NB4 (cell line): ENCODE results near the gene MOB2.
A peak's percentile ranks its signal among the peaks of the same experiment; 100 is the strongest.

ENCODE experiments used
- DNase-seq: peaks from one replicate; pipeline ENCODE4 v3.0.0; 2010; ENCODE audit warnings: low read depth
- H3K4me3 ChIP-seq: one replicate; pipeline ENCODE4 v1.5.1; 2011; ENCODE audit warnings: mild to moderate bottlenecking, low read depth, low read length, moderate library complexity
- CTCF ChIP-seq: IDR thresholded peaks from one replicate; pipeline ENCODE4 v1.5.1; 2012; ENCODE audit warnings: low read depth, low read length
- MYC ChIP-seq: IDR thresholded peaks from 2 replicates; pipeline ENCODE4 v1.6.1; 2011; ENCODE audit warnings: low read depth, low read length
- POLR2A ChIP-seq: IDR thresholded peaks from 2 replicates; pipeline ENCODE4 v1.6.1; 2011; ENCODE audit warnings: mild to moderate bottlenecking; ENCODE audit not compliant: insufficient read length; ENCODE audit errors: extremely low read depth
- TF ChIP-seq, protein P1 (sequence below): IDR thresholded peaks from 2 replicates; pipeline ENCODE4 v1.6.1; 2011; ENCODE audit warnings: low read depth, low read length

The MOB2 gene

GRCh38 chr11:1458340-1459218, 28.0 kb downstream of the MOB2 start:
- DNase-seq = peak; percentile 36
- TF ChIP-seq MYC = no peak
- TF ChIP-seq, protein P1, sequence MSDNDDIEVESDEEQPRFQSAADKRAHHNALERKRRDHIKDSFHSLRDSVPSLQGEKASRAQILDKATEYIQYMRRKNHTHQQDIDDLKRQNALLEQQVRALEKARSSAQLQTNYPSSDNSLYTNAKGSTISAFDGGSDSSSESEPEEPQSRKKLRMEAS = no peak
- TF ChIP-seq CTCF = peak; percentile 34
- TF ChIP-seq POLR2A = no peak
- no peak overlapping the region for H3K4me3 ChIP-seq

DNA sequence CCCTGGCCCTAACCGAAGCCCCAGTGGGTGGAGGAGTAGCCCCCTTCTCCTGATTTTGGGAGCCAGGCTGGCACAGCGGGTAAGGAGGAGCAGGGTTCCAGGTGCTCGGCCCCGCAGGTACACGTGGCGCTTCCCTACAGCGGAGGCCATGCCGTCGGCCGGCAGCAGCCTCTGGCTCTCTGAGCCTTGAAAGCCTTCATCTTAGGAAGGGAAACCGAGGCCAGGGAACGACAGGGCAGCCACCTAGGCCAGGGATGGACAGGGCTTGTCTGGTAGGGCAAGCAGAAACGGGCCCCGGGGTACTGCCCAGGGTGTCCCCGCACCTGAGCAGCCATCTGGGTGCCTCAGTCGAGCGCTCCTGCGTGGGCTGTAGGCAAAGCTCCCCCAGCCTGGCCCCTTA, 28.7 kb downstream of the MOB2 start:
- no peak overlapping the region for H3K4me3 ChIP-seq
- TF ChIP-seq, protein P1 = no peak
- no peak for TF ChIP-seq CTCF
- TF ChIP-seq MYC = no peak
- TF ChIP-seq POLR2A = no peak
- DNase-seq = no peak

- DNase-seq = no peak
- TF ChIP-seq POLR2A (no peak), CTCF (no peak), MYC (no peak)
- TF ChIP-seq, protein P1 = no peak
- H3K4me3 ChIP-seq = no peak overlapping the region
These were observed 29.3 kb downstream of the MOB2 start for GRCh38 chr11:1457326-1457680.

DNA sequence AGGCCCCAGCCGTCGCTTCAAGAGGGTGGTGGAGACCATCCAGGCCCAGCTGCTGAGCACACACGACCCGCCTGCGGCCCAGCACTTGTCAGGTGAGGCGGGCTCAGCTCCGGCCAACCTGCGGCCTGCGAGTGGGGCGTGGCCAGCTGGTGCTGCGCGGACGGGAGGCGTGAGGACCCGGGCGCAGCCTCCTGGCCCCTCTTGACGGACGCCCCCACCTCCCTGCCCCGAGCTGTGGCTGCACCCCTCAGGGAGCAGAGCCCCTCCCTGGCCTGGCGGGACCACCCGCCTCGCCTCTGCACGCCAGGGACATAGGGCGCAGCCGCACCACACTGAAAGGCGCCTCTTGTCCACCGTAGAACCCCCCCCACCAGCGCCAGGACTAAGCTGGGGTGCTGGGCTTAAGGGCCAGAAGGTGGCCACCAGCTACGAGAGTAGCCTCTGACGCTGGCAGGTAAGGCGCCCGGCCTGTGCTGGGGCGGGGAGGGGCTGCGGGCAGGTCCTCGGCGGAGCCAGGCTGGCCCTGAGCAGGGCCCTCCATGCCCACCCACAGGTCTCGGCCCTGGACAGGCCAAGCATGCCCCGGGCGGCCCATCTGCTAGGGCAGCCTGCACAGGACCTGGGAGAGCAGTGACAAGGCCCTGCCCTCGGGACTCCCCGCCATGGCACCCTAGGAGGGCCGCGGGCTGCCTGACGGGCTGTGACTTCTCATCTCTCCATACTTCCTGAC, 29.8 kb downstream of the MOB2 start:
- TF ChIP-seq POLR2A = no peak
- TF ChIP-seq MYC = no peak
- TF ChIP-seq, protein P1 = no peak
- no peak for TF ChIP-seq CTCF
- no peak overlapping the region for H3K4me3 ChIP-seq
- DNase-seq = no peak

DNA sequence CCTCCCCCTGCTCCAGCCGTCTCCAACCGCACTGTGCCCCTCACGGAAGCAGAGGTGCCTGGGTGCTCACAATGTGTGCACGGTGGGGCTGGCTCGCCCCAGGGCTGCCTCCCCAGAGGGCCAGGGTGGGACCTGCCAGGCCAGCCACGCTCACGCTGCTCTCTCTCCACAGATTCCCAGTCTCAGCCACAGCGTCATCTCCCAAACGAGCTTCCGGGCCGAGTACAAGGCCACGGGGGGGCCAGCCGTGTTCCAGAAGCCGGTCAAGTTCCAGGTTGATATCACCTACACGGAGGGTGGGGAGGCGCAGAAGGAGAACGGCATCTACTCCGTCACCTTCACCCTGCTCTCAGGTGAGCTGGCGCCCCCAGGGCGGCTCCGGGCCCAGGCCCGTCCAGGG, 30.4 kb downstream of the MOB2 start:
- DNase-seq = no peak
- no peak for TF ChIP-seq POLR2A
- TF ChIP-seq, protein P1 = no peak
- H3K4me3 ChIP-seq = no peak overlapping the region

- TF ChIP-seq MYC (no peak), POLR2A (no peak), CTCF (no peak)
- TF ChIP-seq, protein P1 = no peak
- H3K4me3 ChIP-seq = no peak overlapping the region
- DNase-seq = no peak
These were observed 30.9 kb downstream of the MOB2 start for GRCh38 chr11:1455763-1456060.
